B cell (primary cell): ENCODE measurements around the gene FOXK1.

Source experiments
- EZH2 ChIP-seq: IDR thresholded peaks from 2 replicates; pipeline ENCODE4 v1.6.1; 2012; ENCODE audit warnings: borderline replicate concordance, low read depth, mild to moderate bottlenecking, moderate library complexity, low read length; ENCODE audit not compliant: insufficient read depth, poor library complexity, severe bottlenecking
- TF ChIP-seq, protein P1 (sequence below): fragments of 200-600 bp; IDR thresholded peaks from one replicate; pipeline ENCODE4 v1.8.0; 2022; ENCODE audit warnings: antibody characterized with exemption, mild to moderate bottlenecking

DNA sequence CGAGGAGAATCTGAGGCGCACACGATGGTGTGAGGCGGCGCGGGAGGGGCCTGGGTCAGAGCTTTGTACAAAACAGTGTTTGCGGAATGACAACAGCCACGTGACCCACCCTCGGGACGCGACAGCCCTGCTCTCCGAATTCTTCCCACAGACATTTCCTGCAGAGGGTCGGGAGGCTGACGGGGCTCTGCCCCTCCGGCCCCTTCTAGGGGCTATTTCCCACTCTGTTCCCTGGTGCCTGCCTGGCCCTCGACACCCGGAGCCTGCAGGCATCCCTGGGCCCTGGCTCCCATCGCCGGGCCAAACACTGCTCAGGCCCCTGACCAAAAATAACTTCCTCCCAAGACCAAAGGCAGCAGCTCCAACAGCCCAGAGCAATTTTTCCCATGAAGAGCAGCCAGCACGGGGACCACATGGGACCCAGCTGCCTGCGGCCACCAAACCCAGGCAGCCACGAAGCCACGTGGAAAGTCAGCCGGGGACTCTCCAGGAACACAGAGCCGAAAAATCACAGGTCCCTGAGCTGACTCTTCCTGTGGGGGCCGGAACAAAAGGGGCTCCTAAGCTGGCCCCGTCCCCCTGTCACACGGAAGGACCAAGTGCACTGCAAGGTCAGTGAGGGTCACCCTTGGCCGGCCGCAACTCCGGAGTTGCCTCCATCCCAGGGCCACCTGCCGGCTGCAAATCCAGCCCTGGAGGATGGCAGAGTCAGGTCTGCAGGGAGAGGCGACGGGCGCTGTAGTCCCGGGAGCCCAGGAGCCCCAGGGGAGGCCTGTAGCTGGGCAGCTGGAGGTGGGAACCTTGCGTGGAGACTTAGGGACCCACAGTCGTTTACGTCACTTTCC, 137.7 kb downstream of the FOXK1 start:
- TF ChIP-seq, protein P1, sequence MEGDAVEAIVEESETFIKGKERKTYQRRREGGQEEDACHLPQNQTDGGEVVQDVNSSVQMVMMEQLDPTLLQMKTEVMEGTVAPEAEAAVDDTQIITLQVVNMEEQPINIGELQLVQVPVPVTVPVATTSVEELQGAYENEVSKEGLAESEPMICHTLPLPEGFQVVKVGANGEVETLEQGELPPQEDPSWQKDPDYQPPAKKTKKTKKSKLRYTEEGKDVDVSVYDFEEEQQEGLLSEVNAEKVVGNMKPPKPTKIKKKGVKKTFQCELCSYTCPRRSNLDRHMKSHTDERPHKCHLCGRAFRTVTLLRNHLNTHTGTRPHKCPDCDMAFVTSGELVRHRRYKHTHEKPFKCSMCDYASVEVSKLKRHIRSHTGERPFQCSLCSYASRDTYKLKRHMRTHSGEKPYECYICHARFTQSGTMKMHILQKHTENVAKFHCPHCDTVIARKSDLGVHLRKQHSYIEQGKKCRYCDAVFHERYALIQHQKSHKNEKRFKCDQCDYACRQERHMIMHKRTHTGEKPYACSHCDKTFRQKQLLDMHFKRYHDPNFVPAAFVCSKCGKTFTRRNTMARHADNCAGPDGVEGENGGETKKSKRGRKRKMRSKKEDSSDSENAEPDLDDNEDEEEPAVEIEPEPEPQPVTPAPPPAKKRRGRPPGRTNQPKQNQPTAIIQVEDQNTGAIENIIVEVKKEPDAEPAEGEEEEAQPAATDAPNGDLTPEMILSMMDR = no peak
- no peak for TF ChIP-seq EZH2
